Mesothelial cell of epicardium (in vitro differentiated cells): ENCODE measurements around the gene R3HDM2. TPM values are rescaled to one million over a fixed set of nuclear protein-coding genes. Genes with fewer than 3 reads are reported as not detected.

Experiments used
- DNase-seq, 2 experiments: peaks; one replicate each; pipeline ENCODE4 v3.0.0; 2021; ENCODE audit warnings: low spot score in 2 of 2; ENCODE audit not compliant: unreplicated experiment in 2 of 2
- H3K27ac Mint-ChIP-seq: 2 replicates; pipeline ENCODE4 v1.8.0; 2021; ENCODE audit warnings: mixed read lengths
- H3K27me3 Mint-ChIP-seq: 2 replicates; pipeline ENCODE4 v1.8.0; 2021; ENCODE audit warnings: low read depth, mixed read lengths
- H3K36me3 Mint-ChIP-seq: 2 replicates; pipeline ENCODE4 v1.8.0; 2021; ENCODE audit warnings: mixed read lengths
- H3K4me1 Mint-ChIP-seq: 2 replicates; pipeline ENCODE4 v1.8.0; 2021; ENCODE audit warnings: mixed read lengths
- H3K4me3 Mint-ChIP-seq: 2 replicates; pipeline ENCODE4 v1.8.0; 2021; ENCODE audit warnings: mild to moderate bottlenecking, moderate library complexity, mixed read lengths
- H3K9me3 Mint-ChIP-seq: 2 replicates; pipeline ENCODE4 v1.8.0; 2021; ENCODE audit warnings: mixed read lengths
- total RNA-seq: library from RNA; stranded (reverse); gene quantifications from 3 replicates; pipeline ENCODE4 v1.2.1, GENCODE V29; 2021
- TF ChIP-seq, protein P1 (sequence below): fragments of 200-600 bp; sonication (generic); IDR thresholded peaks from one replicate; pipeline ENCODE4 v1.5.0; 2021; ENCODE audit warnings: antibody characterized with exemption; ENCODE audit not compliant: unreplicated experiment

Gene R3HDM2
- total RNA-seq = 95.5 to 111 TPM (median 109 TPM) in 3 replicates

DNA sequence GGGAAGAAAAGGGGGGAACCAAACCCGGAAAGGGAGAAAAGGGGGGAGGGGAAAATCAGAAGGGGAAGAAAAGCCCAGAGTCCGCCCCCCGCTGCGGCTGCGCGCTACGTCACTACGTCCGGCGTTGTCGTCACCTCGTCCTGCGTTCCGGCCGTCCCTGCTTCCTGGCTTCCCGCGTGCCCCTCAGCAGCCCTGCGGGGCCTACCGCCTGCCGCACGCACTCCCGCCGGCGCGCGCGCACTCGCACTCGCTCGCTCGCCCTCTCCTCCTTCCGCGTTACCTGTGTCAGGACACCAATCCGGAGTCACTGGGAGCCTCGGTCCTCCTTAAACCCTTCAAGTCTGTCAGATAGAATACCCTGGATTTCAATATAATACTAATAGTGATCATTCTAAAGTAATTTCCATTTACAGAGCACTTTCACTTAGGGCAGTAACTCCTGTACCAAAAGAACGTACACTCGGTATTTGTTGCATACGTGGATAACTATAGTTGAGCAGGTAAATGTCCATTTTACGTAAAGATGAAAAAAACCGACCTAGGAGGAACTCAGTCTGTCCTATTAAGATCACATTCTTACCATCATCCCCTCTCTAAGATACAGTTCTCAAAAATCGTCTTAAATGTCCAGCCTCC lies at the start of gene R3HDM2:
Gene R3HDM2, minus strand, starts transcription at position 113 of the 636 bp plus-strand sequence. CDS start 120,615 bp downstream, outside the sequence.
- Mint-ChIP-seq H3K4me1 (peaks cover 29% of the 10 kb centered on the region), H3K4me3 (peak within 1 kb of the TSS; percentile 95), H3K27me3 (no peaks in the 10 kb centered on the region), H3K36me3 (no peaks in the 10 kb centered on the region), H3K9me3 (no peaks in the 10 kb centered on the region), H3K27ac (peak within 1 kb of the TSS; percentile 100)
- TF ChIP-seq, protein P1, sequence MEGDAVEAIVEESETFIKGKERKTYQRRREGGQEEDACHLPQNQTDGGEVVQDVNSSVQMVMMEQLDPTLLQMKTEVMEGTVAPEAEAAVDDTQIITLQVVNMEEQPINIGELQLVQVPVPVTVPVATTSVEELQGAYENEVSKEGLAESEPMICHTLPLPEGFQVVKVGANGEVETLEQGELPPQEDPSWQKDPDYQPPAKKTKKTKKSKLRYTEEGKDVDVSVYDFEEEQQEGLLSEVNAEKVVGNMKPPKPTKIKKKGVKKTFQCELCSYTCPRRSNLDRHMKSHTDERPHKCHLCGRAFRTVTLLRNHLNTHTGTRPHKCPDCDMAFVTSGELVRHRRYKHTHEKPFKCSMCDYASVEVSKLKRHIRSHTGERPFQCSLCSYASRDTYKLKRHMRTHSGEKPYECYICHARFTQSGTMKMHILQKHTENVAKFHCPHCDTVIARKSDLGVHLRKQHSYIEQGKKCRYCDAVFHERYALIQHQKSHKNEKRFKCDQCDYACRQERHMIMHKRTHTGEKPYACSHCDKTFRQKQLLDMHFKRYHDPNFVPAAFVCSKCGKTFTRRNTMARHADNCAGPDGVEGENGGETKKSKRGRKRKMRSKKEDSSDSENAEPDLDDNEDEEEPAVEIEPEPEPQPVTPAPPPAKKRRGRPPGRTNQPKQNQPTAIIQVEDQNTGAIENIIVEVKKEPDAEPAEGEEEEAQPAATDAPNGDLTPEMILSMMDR = no peak
- peak; percentile 90 to 96 for DNase-seq

DNA sequence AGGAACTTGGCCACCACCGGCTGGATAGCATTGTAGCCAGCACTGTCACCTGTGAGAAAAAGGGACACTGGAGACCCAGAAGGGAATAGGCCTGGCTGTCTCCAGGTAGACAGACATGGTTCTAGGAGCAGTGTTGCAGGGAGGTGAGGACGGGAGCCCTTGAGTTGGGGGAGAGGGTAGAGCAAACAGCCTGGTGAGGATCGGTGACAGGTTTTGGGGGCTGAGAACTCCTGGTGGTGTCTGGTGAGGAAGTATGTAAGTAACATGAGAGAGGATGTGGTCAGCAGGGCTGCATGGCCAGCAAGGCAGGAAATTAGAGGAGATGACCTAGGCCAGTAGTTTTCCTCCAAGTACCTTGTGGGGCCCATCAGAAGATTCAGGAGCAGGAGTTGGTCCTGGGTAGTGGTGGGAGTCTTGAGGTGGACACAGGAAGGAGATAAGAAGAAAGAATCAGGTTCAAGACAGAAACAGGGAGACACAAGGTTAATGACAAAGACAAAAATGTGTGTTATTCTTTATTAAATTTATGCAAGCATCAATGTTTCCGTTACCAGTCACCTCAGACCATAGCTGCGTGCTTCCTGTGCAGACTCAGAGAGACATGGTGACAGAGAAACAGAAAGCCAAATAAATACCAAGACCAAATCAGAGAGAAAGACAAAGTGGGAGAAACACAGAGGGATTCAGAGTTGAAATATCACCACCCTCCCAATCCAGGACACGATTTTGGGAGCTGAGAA lies 48.7 kb upstream of the R3HDM2 start, which contains the start of gene ARHGAP9:
Gene ARHGAP9, minus strand, starts transcription at position 491 of the 740 bp plus-strand sequence. Its CDS starts 460 bp downstream, at position 31.
- TF ChIP-seq, protein P1 = no peak
- H3K4me3 Mint-ChIP-seq = no peak within 1 kb of the TSS
- H3K27ac Mint-ChIP-seq = no peak within 1 kb of the TSS
- peaks cover 68% of the 10 kb centered on the region for H3K27me3 Mint-ChIP-seq
- H3K9me3 Mint-ChIP-seq = no peaks in the 10 kb centered on the region
- no peak for DNase-seq
- peaks cover 28% of the 10 kb centered on the region for H3K4me1 Mint-ChIP-seq
- no peaks in the 10 kb centered on the region for H3K36me3 Mint-ChIP-seq

DNA sequence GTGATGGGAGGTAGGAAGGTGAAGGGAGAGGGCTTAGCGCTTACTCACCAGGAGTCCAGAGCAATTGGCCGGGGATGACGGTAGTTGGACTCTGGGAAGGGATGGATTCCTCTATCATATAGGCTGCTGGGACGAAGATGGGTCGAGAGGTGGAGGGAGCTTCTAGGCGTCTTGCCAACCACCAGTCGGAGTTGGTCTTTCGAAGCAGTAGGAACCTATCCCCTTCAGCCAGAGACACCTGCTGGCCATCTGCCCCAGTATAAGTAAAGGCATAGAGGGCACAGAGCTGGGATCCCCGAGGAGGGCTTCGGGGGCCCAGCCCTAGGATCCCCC lies 48.2 kb upstream of the R3HDM2 start:
- peaks cover 73% of the 10 kb centered on the region for H3K27me3 Mint-ChIP-seq
- TF ChIP-seq, protein P1 = no peak
- no peaks in the 10 kb centered on the region for H3K9me3 Mint-ChIP-seq
- no peak overlapping the region for H3K27ac Mint-ChIP-seq
- no peaks in the 10 kb centered on the region for H3K36me3 Mint-ChIP-seq
- no peak overlapping the region for H3K4me3 Mint-ChIP-seq
- peaks cover 30% of the 10 kb centered on the region for H3K4me1 Mint-ChIP-seq
- no peak for DNase-seq

DNA sequence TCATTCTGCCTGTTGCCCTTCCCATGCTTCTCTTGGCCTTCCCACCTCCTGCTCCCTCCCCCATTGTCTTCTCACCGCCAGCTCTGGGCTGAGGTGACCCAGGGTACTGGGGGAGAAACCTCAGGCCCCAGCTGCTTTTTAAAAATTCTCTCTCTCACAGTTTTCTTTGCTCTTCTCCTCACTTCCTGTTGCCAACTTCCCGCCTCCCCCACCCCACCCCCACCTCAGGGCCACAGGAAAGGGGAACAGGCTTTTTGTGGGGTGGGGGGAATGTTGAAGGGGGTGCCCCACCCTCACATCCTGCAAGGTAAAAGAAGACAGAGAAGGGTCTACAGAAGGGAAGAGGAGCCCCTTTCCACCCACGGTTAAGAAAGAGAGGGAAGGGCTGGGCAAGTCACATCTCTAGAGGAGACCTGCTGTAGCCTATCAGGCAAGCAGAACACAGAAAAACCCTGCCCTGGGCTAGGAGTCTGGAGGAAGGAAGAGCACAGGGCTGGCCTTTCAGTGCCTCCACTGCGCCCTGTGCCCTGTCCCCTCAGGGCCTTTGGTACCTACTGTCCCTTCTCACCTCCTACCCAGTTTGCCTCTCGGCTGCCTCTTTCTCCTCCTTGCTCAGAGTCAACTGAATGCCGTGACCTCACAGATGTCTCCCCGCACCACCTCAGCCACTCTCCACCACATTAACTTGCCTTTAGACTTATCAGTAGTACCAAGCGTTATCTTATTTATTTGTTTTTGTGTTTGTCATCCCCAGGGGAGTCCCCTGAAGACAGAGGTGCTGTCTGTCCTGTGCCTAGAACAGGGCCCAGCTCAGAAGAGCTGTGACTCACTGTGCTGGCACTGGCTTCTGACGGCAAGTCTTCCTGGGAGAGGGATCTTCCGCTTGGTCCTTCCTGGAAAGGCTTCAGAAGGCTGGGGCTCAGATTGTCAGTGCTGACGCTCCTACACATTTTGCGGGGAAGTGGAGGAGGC lies 47.2 kb upstream of the R3HDM2 start:
- no peak for DNase-seq
- TF ChIP-seq, protein P1 = no peak
- peaks cover 83% of the 10 kb centered on the region for H3K27me3 Mint-ChIP-seq
- no peaks in the 10 kb centered on the region for H3K9me3 Mint-ChIP-seq
- no peaks in the 10 kb centered on the region for H3K36me3 Mint-ChIP-seq
- no peak overlapping the region for H3K4me3 Mint-ChIP-seq
- no peak overlapping the region for H3K27ac Mint-ChIP-seq
- peaks cover 24% of the 10 kb centered on the region for H3K4me1 Mint-ChIP-seq

DNA sequence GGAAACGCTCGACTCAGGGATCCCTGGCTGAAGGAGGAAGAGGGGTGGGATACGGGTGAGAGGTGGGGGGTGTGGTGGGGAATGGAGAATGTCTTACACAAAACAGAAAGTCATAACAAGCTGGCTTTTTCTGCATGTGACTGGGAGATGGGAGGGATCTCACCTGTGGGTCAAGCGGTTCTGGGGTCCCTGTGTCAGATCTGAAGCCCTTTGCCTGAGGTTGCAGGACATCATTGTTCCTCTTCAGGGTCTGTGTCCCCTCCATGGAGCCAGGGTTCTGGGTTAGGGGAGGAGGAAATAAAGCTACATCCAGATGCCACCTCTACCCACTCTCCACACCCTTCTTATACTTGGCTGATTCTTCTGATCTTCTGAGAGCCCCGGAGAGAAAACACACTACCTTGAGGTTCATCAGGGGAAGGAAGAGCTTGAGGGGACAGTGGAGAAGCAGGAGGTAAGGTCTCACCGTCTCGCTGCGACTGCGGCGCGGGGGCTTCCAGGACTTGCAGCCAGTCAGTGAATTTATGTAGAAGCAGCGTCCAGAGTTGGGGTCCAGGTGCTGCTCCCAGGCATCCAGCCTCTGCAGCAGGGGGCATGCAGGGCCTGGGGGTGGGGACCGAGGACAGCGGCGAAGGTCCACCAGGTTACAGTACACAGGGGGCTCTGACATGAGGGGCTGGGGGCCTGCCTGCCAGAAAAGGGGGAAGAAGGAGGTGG lies 46.3 kb upstream of the R3HDM2 start:
- Mint-ChIP-seq H3K27me3 (peaks cover 91% of the 10 kb centered on the region), H3K4me1 (peaks cover 23% of the 10 kb centered on the region), H3K4me3 (peak overlapping the region; percentile 28), H3K36me3 (no peaks in the 10 kb centered on the region), H3K9me3 (no peaks in the 10 kb centered on the region), H3K27ac (no peak overlapping the region)
- no peak for DNase-seq
- TF ChIP-seq, protein P1 = no peak
